Activated CD4-positive, CD25-positive, alpha-beta regulatory T cell treated with anti-CD3 and anti-CD28 coated beads, Interleukin-2, amount 50 U/mL, for 72 hours (primary cell): ENCODE data around the gene ID2.
"Not testable (repeated sequence)": the region's sequence is repeated elsewhere in the genome, so short reads cannot be mapped to it uniquely, and the experiment has no call there.

Source experiments
- DNase-seq: peaks from one replicate; pipeline ENCODE4 v3.0.0; 2021

Gene ID2

DNA sequence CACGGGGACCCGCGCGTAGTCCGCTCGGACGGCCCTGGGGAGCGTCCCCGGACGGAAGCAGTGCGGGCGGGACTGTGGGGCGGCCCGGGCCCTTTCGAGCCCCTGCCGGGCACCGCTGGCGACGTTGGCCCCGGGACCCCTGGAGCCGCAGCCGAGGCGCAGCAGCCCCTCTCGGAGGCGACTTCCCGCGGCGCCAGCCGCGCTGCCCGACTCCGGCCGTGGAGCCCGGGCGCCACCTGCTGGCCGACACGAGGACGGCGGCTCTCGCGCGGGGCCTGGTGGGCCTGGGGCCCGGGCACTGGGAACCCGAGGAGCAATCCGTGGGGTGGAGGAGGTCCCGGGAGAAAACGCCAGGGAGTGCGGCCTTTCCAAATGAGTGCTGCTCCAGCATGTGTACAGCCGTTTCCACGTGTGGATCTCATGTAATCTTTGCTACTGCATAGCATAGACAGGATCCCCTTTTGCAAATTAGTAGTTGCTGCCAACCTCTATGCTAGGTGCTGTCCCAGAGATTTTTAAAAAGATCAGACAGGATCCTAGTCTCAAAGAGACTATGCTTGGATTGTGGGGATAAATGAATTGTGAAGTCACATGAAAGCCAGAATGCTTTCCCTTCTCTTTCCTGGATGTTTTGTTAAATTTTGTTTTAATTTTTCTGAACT lies 4.0 kb downstream of the ID2 start:
- DNase-seq, result peak; percentile 89

DNA sequence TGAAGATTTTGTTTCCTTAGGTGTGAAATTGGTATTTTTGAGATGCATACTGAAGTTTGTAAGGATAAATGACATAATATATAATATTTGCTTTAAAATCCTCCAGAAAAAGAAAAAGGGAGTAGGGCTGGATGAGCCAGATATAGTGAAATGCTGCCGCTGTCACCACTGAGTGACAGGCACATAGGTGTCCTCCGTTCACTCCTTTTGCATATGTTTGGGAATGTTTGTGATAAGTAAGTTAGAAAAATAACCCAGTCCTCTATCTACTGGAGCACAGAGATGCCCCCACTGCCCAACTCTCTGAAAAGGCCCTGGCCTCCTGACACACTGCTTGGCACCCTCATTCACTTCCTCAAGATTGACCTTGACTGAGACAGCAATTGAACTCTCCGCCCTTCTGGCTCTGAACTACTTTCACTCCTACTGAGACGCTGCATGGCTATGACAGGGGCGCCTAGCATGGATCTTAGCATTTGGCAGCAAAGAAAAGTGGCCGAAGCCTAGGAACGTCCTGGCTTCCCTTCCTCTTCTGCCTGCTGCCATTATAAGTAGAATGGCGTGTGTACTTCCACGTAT lies 10.1 kb downstream of the ID2 start:
- DNase-seq, result no peak

DNA sequence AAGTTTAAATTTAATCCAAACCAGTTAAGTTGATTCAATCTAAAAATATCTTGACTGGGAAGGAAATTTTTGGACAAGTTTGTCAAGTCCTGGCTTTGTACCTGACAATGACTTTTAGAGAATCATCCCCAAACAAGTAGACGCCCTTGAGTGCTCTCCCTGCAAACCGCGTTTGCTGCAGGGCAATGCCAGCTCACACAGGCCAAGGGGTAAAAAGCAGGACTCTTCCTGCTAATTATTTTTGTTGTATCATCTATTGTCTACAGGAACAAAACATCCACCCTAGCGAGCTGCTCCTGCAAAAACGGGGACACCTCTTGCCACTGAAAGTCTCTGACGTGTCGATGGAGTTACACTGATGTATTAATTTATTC lies 10.9 kb downstream of the ID2 start:
- DNase-seq, result no peak

DNA sequence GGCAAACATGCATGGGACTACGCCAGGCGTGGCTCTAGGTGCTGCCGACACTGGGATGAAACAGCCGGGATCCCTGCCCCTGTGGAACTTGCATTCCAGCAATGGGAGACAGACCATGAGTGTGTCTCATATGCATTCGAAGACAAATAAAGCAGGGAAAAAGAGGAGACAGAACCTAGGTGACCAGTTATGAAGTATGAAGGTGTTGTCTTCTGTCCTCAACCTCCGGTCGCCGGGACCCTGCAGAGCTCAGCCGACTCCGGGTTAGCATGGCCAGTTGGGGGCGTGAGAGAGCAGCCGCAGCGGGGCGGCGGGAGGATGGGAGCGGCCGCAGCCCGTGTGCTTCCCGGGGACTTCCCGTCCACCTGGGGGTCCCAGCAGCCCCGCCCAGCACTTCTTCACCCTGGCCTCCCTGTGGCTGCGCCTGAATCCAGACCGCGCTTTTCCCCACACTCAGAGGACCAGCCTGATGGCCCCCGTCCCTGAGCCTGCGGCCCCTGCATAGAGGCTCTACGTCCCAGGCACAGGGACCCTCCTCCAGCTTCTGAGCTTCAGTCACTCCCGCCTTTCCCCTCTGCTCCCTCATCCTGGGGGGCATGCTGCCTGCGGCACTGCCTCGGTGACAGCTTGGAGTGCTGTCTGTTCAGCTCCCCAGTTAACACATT lies 11.4 kb downstream of the ID2 start:
- no peak for DNase-seq

DNA sequence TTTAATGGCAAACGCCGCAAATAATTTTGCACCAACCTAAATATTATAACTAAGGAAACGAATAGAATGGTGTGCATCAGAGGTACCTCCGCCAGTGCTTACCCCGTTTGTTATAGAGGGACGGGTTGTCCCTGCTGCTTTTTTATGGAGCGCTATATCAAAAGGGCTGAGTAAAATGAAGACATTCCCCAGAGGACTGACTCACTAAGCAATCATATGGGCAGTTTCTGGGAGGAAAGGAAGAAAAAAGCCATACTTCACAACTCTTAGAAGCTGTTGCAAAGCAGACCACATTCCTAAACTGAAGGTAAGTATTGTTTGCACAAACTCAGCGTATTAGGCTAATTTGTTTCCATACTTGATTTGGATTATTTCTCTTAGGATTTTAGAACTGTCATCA lies 12.9 kb downstream of the ID2 start:
- DNase-seq, result no peak

DNA sequence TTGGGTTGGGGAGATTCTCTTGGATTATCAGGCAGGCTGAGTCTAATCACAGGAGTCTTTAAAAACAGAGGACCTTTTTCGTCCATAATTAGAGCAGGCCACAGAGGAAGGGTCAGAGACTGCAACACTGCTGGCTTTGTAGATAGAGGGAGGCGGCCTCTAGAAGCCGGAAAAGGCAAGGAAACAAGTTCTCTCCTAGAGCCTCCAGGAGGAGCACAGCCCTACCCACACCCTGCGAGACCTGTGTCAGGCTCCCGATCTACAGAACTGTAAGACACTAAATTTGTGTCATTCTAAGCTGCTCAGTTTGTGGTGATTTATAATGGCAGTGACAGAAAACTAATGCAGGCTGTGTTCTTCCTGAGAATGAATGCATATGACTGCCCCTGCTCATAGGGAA lies 15.3 kb downstream of the ID2 start:
- DNase-seq, result no peak

DNA sequence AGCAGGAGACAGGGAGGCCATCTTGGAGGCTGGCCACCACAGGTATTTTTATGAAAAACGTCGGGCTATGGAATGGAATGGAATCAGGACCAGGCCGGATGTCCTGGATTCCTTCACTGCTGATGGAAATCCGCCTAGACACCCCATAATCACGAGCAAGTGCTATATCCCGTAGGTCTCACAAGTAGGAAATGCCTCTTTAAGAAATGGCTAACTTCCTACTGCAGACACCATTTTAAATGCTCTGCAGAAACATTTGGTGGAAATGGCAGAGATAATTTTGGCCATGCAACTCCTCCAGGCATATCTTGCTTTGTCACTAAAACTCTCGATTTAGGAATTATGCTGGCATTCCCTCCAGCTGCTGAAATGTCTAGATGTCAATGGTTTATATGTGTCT lies 18.0 kb downstream of the ID2 start:
- no peak for DNase-seq

DNA sequence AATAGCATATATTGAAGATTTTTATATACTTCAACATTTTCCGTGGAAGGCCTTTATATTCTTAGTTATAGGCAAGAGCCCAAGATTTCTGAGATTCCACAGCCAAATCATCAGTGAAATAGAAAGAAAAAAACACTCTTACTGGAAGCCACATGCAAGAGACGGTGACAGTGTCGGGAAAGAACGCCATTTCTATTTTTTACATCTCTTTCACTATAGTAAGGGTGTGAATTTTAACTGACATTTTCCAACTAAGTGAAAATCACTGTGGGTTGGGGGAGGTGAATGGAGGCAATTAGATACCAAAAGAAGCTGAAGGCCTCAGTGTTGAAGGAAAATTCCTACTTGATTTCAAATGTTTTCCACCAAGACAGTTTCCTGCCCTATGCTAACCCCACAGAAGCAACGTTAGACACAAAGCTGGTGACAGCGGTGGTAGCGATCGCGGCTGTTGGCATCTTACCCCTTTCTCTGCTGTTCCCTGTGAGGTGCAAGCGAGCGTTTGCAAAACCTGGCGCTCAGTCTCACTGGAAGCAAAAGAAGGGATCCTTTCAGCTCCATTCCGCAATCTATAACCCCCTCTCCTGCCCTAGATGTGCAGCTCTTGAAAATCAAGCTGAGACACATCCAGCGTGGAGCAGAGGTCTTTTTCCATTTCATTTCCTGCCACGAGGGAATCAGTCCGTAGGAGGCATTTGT lies 20.0 kb downstream of the ID2 start:
- no peak for DNase-seq

DNA sequence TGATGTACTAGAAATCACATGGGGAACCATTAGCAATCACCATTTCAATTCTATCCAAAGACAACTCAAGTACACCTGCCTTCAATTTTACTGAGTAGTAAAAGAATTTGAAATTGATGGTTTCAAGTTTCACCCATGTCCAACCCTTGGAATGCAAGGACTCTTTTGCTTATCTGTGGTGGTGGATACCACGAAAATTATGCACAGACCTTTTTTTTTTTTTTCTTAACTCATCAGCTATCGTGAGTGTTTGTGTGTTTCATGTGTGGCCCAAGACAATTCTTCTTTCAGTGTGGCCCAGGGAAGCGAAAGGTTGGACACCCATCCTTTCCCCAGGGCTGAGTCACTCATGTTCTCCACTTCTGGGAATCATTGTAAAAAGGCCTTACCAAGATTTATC lies 23.1 kb downstream of the ID2 start:
- no peak for DNase-seq

DNA sequence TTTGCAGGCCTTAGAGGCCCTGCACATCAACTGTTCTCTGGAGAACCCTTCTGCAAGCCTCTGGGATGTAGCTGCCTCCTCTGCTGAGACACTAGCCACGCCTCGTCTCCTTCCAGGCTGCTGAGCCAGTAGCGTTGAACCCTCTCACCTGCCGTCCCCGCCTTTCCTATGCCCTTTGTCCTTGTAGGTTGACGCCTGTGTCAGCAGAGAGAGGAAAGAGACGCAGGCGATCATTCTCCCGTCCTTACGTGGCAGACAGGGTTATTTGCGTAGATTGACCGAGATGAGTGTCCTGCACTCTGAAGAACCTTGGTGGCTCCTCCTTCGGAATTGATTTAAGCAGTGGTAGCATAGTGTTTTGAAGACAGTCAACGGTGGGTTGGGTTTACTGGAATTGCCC lies 27.8 kb downstream of the ID2 start:
- no peak for DNase-seq

DNA sequence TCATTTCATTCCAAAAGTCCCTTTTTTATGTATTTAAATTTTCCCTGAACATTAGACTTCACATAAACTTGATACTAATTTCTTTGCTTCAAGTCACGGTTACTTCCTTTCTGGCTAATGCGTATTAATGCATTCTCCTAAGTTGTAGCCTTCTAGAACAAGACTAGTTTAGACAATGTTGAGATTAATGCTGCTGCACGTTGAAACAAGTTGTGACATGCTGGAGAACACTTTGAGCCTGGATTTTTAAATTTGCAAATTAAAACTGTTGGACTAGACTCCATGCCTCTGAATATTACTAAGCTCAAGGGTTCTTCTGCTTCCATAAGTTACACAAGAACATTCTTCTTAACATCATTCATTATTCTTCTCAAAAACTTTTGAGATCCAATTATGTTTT lies 29.1 kb downstream of the ID2 start:
- DNase-seq, result no peak

DNA sequence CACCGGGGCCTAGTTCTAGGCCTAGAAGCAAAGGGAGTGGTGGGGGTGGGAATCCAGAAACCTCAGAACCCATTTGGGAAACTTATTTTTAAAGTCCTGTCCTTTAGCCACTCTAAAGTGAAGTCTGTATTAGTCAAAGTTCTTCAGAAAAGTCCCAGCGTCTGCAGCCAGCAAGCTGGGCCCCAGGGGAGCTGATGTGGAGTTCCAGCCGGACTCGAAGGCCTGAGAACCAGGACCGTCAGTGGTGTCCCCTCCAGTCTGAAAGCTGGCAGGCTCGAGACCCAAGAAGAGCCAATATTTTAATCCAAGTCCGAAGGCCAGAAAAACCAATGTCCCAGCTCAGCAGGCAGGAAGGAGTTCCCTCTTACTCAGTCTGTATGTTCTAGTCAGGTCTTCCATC lies 32.4 kb downstream of the ID2 start:
- no peak for DNase-seq

DNA sequence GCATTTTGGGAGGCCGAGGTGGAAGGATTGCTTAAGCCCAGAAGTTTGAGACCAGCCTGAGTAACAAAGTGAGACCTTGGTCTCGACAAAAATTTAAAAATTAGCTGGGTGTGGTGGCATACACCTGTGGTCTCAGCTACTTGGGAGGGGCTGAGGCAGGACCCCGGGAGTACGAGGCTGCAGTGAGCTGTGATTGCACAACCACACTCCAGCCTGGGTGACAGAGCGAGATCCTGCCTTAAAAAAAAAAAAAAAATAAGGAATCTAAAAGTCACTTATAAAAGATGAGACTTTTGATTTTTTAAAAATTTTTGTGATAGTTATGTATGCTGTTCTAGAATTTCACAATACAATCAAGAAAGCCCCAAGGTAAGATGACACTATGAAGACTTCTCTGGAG lies 33.1 kb downstream of the ID2 start:
- no peak for DNase-seq

DNA sequence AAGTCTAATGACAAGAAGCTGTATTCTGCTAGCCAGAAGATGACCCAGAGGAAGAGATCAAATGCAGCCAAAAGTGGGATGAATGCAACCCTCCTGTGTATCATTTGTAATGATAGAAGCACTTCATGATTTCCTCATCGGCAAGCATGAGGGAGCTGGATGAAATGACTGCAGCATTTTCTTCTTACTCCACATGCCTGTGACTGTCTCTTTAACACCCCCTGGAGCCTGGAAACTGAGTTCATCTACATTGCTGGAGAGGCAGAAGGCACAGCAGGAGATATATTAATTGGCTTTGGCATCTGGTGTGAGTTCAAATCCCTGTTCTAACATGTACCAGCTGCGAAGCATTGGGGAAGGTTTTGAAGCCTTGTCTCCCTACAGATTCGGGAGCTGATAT lies 37.7 kb downstream of the ID2 start:
- no peak for DNase-seq

DNA sequence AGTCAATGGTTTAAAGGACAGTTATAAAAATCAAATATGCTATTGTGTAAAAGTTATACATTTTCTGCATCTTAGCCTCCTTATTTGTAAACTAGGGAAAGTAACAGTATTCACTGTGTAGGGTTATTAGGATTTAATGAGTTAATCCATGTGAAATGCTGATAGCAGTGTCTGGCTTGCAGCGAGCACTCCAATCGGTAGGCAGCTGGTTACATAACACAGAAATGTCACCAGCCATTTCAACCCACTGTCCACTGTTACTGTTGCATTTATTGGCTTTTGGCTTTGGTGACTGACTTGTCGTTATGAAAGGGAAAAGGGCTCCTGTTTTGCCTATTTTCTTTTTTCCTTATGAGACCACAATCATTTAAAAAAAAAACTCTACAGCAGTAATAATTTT lies 38.9 kb downstream of the ID2 start:
- DNase-seq, result no peak

DNA sequence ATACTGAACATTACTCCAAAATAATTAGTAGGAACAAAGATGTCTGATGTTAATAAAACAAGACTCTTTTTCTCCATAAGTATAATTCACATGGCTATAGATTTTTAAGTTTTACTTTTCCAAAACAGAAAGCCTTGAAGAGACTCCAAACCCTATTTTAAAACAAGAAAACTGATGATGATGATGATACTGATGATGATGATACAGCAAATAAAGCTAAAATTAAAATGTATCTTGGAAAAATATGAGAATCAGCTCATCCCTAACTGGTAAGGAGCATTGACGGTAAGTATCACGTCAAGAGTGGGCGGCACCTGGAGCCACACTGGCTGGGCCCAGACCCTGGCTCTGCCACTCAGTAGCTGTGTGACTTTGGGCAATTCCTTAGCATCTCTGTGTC lies 39.6 kb downstream of the ID2 start:
- DNase-seq, result no peak

DNA sequence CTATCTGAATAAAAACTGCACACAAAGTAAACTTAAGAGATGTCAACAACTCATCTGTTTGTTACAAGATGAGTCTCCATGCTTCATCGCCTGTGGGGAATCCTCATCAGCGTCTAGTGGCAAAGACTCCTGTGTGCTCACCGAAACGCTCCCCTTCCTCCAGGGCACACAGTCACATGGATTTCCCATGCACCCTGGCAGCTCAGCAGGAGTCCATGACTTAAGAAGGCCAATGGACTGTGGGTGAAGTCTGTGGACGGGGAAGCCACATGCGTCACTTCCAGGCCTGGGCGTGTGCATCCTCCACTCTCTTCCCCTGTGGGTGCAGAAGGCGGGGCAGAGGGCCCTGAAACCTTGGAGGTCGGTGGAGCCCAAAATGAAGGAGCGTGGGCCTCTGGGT lies 41.1 kb downstream of the ID2 start:
- DNase-seq, result no peak

DNA sequence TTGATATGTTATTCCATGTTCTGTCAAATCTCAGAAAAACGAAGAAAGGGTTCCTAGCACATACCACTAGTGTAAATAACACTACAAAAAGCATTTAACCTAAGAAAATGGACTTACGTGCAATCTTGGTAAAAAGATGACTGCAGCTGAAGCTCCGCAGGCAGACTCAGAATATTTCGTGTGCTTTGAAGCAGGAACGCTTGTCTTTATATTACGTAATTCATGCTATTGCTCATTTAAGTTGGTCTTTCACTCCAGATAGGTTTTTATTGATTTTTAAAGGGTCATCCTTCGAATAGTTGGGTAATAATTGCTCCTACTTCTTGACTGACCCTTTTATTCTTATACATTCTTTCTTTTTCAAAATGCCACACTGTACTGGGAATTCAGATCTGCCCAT lies 44.0 kb downstream of the ID2 start:
- DNase-seq, result no peak

DNA sequence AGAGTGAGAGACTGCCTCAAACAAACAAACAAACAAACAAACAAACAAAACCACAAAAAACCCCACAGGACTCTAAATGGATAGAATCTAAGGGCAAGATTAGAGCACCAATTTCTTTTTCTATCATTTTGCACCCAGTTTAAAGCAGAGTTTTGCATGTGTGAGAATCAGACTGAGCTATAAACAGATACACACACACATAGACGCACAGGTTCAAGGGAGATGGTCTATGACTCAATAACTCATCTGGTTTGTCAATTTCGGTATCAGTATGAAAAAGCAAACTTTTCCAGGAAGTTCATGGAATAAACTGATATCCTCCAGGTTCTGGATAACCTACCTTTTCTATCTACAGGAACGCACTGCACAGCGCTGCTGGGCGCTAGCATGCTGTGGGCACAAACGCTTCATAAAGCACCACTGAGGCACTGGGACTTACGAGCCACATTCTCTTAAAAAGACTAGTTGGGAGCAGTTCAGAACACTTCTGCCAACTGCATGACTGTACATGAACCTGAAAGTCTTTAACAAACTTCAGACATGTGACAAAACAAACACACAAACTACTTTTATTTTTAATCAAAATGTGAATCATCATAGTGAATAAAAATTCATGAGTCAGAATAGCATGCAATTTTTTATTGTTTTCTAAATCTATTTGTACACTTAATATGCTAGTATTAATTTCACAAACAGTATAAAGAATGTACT lies 46.6 kb downstream of the ID2 start:
- no peak for DNase-seq

DNA sequence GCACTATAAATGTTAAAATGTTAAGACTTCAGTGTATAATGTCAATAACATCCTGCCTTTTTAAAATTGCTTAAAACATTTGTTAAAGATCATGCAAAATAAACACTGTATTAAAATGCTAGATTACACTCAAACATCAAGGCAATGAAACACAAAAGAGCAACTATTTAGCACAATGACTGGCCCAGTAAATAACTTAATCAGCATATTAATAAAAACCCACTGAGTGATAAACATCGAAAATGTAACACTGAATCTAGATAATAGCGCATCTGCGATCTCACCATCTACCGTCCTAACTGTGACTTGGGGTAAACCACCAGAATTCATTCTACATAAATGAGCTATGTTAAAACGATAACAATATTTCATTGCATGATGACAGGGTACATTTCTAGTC lies 47.2 kb downstream of the ID2 start:
- not testable (repeated sequence) for DNase-seq

DNA sequence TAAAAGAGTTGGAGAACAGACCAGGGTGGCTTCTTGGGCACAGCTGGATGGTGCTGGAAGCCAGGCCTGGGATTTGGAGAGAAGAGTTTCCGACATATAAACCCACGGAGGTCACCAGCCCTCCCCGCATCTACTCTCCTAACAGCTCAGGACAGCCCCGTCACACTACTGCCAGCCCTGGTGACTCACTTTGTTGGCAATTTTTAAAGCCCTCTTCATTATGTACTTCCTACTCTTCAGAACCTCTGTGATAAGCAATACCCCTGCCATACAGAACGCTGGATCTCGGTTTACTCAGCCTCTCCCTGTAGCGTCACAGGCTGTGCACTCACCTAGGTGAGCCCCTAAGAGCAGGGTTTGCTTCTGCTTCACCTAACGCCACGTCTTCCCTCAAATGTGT lies 48.1 kb downstream of the ID2 start:
- DNase-seq, result no peak

DNA sequence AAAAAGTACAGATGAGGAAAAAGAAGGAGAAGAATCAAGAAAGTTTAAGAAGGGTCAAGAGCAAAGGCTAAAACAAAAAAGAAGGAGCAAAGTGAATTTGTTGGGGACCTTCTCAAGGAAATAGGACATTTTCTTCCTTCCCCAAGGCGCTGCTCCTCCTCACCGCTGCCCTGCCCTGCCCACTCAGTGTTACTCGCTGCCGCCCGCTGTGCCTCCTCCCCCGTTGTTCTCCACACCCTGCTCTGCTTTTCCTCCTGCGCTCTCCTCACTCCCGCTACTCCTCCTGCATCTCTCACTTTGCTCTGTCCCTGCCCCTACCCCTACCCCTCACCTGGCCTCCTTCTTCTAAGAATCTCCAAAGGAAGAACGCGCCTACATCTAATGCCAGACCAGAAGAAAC lies 50.7 kb downstream of the ID2 start:
- no peak for DNase-seq
